Rectal smooth muscle tissue (tissue), 1 donor: ENCODE results near the gene SH3RF3.

ENCODE experiments used
- H3K27ac ChIP-seq: one replicate; pipeline ENCODE4 v1.7.0; 2013; ENCODE audit warnings: low read depth, low read length, inconsistent platforms
- H3K27me3 ChIP-seq: one replicate; pipeline ENCODE4 v1.7.0; 2013; ENCODE audit warnings: low read length; ENCODE audit not compliant: control insufficient read depth, insufficient read depth
- H3K36me3 ChIP-seq: one replicate; pipeline ENCODE4 v1.7.0; 2013; ENCODE audit warnings: low read length; ENCODE audit not compliant: control insufficient read depth, insufficient read depth
- H3K4me1 ChIP-seq: one replicate; pipeline ENCODE4 v1.7.0; 2013; ENCODE audit warnings: low read length; ENCODE audit not compliant: control insufficient read depth, insufficient read depth
- H3K4me3 ChIP-seq: one replicate; pipeline ENCODE4 v1.7.0; 2013; ENCODE audit warnings: low read length
- H3K9ac ChIP-seq: one replicate; pipeline ENCODE4 v1.7.0; 2013; ENCODE audit warnings: low read length

SH3RF3 gene

DNA sequence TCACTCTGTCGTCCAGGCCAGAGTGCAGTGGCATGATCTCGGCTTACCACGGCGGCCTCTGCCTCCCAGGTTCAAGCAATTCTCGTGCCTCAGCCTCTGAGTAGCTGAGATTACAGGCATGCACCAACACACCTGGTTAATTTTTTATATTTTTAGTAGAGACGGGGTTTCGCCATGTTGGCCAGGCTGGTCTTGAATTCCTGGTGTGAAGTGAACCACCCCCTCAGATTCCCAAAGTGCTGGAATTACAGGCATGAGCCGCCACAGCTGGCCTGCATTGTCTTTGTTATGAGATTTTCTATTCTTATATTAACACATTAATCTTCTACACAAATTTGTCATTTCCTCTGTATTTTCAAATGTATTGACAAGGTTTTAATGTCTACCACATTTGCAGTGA lies 409.5 kb downstream of the SH3RF3 start:
- H3K4me3 ChIP-seq = no peak overlapping the region
- H3K9ac ChIP-seq = no peak overlapping the region
- H3K36me3 ChIP-seq = no peaks in the 10 kb centered on the region
- no peaks in the 10 kb centered on the region for H3K27me3 ChIP-seq
- peaks cover 2% of the 10 kb centered on the region for H3K4me1 ChIP-seq
- no peak overlapping the region for H3K27ac ChIP-seq

DNA sequence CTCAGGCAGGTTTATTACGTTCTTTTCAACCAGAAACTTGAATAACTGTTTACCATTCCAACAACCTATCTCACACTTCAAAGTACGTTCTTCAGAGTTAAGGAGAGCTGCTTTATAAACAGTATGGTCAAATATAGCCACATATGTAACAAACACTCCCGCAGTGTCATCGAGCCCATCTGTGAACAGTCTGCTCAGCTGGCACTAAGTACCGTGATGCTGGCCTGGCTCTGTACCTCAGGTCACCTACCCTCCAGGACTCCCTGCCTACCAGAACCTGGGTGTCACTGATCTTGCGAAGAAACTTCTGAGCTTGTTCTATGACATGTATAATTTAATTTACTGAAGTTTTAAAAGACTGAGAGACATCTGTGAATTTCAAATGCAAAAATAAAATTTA lies 413.4 kb downstream of the SH3RF3 start:
- no peak overlapping the region for H3K27ac ChIP-seq
- peaks cover 2% of the 10 kb centered on the region for H3K4me1 ChIP-seq
- H3K27me3 ChIP-seq = no peaks in the 10 kb centered on the region
- H3K4me3 ChIP-seq = no peak overlapping the region
- H3K9ac ChIP-seq = no peak overlapping the region
- H3K36me3 ChIP-seq = no peaks in the 10 kb centered on the region

DNA sequence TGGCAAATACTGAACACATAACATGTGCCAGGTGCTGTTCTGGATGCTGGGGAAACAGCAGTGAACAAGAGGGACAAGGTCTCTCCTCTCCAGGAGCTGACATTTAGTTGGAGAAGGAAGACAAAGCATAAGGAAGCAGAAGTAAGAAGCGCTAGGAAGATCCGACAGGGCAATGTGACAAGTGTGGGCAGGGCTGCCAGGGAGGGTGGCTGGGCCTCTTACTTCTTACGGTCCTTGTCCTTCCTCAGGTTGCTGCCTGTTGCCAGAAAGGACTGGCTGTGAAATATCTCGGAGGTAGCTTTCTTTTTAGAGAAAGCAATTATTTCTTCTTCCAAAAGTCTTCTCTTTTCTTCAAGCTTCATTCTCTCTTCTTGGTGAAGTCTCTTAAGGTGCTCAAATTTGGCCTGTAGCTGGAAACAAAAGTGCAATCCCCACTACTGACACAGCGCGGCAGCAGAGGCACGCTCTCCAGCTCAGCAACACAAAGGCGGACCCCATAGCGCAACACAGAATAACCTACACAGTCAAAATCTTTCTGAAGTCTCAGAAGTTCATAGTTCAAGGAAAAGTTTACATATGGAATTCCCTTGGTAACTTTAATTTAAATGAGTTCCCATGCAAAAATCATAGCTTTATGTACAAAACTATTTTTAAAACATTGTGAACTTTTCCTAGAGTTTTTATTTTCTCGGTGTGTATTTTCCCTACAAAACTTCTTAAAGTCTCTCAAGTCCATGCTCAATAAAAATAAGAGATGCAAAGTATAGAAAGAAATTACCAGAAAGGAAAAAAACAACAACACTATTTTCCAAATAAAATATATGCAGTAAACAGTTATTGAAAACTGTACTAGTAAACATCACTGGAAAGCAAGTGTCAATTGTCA lies 417.1 kb downstream of the SH3RF3 start:
- H3K9ac ChIP-seq = no peak overlapping the region
- peaks cover 2% of the 10 kb centered on the region for H3K4me1 ChIP-seq
- H3K27me3 ChIP-seq = no peaks in the 10 kb centered on the region
- H3K4me3 ChIP-seq = no peak overlapping the region
- H3K36me3 ChIP-seq = no peaks in the 10 kb centered on the region
- H3K27ac ChIP-seq = no peak overlapping the region

DNA sequence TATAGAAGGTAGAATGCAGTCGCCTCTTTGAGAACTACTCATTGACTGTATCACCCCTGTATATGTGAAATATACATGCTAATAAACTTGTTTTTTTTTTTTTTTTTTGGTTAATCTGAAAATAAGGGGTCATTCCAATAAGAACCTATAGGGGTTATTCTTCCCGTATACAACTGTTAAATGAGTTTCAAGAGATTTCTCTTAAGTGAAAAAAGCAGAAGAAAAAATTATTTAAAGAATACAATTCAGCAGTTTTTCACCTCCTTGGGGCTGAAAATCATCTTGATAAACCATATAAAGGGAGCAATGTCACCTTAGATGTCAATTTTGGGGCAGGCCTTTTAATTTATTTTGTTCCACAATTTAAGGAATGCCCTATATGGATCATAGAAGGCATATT lies 418.3 kb downstream of the SH3RF3 start:
- Histone ChIP-seq H3K4me1 (peaks cover under 1% of the 10 kb centered on the region), H3K27ac (no peak overlapping the region), H3K27me3 (no peaks in the 10 kb centered on the region), H3K4me3 (no peak overlapping the region), H3K36me3 (no peaks in the 10 kb centered on the region), H3K9ac (no peak overlapping the region)

DNA sequence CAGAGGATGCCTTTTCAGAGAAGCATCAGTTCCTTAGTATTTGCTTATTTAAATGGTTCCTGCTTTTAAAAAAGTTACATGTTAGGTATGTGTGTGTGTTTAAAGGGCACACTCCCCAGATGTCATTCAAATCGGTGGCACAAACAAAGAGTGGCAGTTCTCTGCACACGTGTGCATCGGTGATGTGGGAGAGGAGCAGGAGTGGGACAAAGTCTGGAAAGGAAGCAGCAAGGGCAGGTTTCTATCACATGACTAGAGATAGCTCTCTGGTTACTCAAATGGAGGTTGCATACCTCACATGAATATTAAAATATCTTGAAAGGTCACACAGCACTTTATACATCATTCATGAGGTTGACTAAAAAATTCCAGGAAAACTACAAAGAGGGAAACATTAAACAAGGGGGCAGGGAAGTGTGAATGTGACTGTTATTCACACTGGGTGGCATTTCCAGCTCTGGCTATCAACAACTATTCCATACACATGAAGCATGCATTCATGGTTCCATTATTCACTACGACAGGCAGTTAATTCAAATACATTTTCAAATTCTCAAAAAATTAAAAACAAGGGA lies 420.1 kb downstream of the SH3RF3 start:
- Histone ChIP-seq H3K4me1 (no peaks in the 10 kb centered on the region), H3K27ac (no peak overlapping the region), H3K4me3 (no peak overlapping the region)

More for the DNA sequence above, 420.1 kb downstream of the SH3RF3 start:
- no peaks in the 10 kb centered on the region for H3K36me3 ChIP-seq
- no peak overlapping the region for H3K9ac ChIP-seq
- H3K27me3 ChIP-seq = no peaks in the 10 kb centered on the region
